C4-2B (cell line): Measurements from ENCODE around the gene SHISA9.

Experiments
- CTCF ChIP-seq: fragments of 450-650 bp; conservative IDR thresholded peaks from 2 replicates; pipeline ENCODE4 v1.5.1; 2017; ENCODE audit warnings: mild to moderate bottlenecking
- ZFX ChIP-seq: fragments of 450-650 bp; IDR thresholded peaks from 2 replicates; pipeline ENCODE4 v1.6.1; 2017

GRCh38 chr16:13205352-13205751 lies 304.0 kb downstream of the SHISA9 start:
- no peak for TF ChIP-seq CTCF
- no peak for TF ChIP-seq ZFX
